Endothelial cell of umbilical vein (primary cell): Measurements from ENCODE around the gene HPSE2. TPM values are rescaled to one million over a fixed set of nuclear protein-coding genes. Genes with fewer than 3 reads are reported as not detected.

Source experiments
- BruUV-seq: library from RNA; stranded (reverse); fragments of 400-500 nt; replicated peaks from 2 replicates; lab custom pipeline; 2021; lab: Mats Ljungman, UMichigan
- CTCF ChIA-PET: fragments of 300-600, 350-600 bp; sonication (Branson Sonifier 250); formaldehyde crosslinking; loops from one replicate; lab custom pipeline; 2021; ENCODE audit warnings: antibody characterized with exemption, inconsistent platforms; lab: Charles Lee
- POLR2A ChIA-PET: fragments of 300-600, 350-600 bp; sonication (Branson Sonifier 250); formaldehyde crosslinking; loops from one replicate; lab custom pipeline; 2021; ENCODE audit warnings: antibody characterized with exemption, inconsistent platforms; lab: Charles Lee
- DNase-seq: peaks from one replicate; pipeline ENCODE4 v3.0.0-alpha.2; 2011; ENCODE audit warnings: low read depth, low spot score
- FAIRE-seq: peaks from 2 replicates; lab custom pipeline; 2011; peaks lifted over from hg19 to GRCh38; lab: Jason Lieb, UNC
- H2AFZ ChIP-seq: 2 replicates; pipeline ENCODE4 v1.6.0; 2012; ENCODE audit warnings: low read depth, low read length, control low read depth, inconsistent platforms
- H3K27ac ChIP-seq: 2 replicates; pipeline ENCODE4 v1.5.1; 2011; ENCODE audit warnings: low read depth, mild to moderate bottlenecking, control low read depth, low read length, moderate library complexity; ENCODE audit not compliant: insufficient read depth
- H3K27me3 ChIP-seq, 2 experiments: 2 replicates each; pipeline versions ENCODE4 v1.6.0 to v1.6.1; 2011; ENCODE audit warnings: low read length in 2 of 2, mixed read lengths in 1 of 2; ENCODE audit not compliant: control insufficient read depth in 2 of 2, insufficient read depth in 2 of 2
- H3K36me3 ChIP-seq, 2 experiments: 2 replicates in 1 of 2; 3 replicates in 1 of 2; pipeline ENCODE4 v1.5.1; 2011; ENCODE audit warnings: low read length in 2 of 2, mild to moderate bottlenecking in 1 of 2, moderate library complexity in 1 of 2; ENCODE audit not compliant: control insufficient read depth in 2 of 2, insufficient read depth in 2 of 2; ENCODE audit errors: extremely low read depth in 1 of 2
- H3K4me1 ChIP-seq: 3 replicates; pipeline ENCODE4 v1.5.1; 2011; ENCODE audit warnings: mild to moderate bottlenecking, low read length; ENCODE audit not compliant: control insufficient read depth, insufficient read depth; ENCODE audit errors: extremely low read depth
- H3K4me2 ChIP-seq: 2 replicates; pipeline ENCODE4 v1.6.1; 2011; ENCODE audit warnings: low read length, control low read depth, mixed read lengths; ENCODE audit not compliant: insufficient read depth
- H3K4me3 ChIP-seq, 3 experiments: fragments of 200-600 bp in 1 of 3; sonication (generic), shearing (Covaris generic) in 1 of 3; replicated peaks in 1 of 3; 2 replicates each; pipeline ENCODE4 v1.5.1; 2011 to 2016; ENCODE audit warnings: control low read depth in 3 of 3, low read length in 3 of 3, mild to moderate bottlenecking in 2 of 3, inconsistent platforms in 1 of 3, low read depth in 1 of 3, moderate library complexity in 1 of 3; ENCODE audit not compliant: insufficient read depth in 1 of 3
- H3K79me2 ChIP-seq: 2 replicates; pipeline ENCODE4 v1.6.0; 2012; ENCODE audit warnings: low read length, inconsistent platforms; ENCODE audit not compliant: control insufficient read depth, insufficient read depth
- H3K9ac ChIP-seq: replicated peaks from 2 replicates; pipeline ENCODE3; 2011; ENCODE audit warnings: low read length, control low read depth; ENCODE audit not compliant: insufficient read depth; ENCODE audit errors: extremely low read depth
- H3K9me1 ChIP-seq: replicated peaks from 3 replicates; pipeline ENCODE4 v1.6.0; 2011; ENCODE audit warnings: mild to moderate bottlenecking, low read length; ENCODE audit not compliant: control insufficient read depth, insufficient read depth; ENCODE audit errors: extremely low read depth
- H3K9me3 ChIP-seq: replicated peaks from 2 replicates; pipeline ENCODE4 v1.5.1; 2012; ENCODE audit warnings: low read length, inconsistent platforms; ENCODE audit not compliant: control insufficient read depth, insufficient read depth
- H4K20me1 ChIP-seq: replicated peaks from 2 replicates; pipeline ENCODE3; 2011; ENCODE audit warnings: mild to moderate bottlenecking, low read length; ENCODE audit not compliant: control insufficient read depth, insufficient read depth; ENCODE audit errors: extremely low read depth
- EZH2 ChIP-seq: IDR thresholded peaks from 2 replicates; pipeline ENCODE4 v1.6.1; 2012; ENCODE audit warnings: borderline replicate concordance, low read depth, mild to moderate bottlenecking, moderate library complexity, low read length, inconsistent platforms; ENCODE audit not compliant: severe bottlenecking
- FOS ChIP-seq: IDR thresholded peaks from 2 replicates; pipeline ENCODE4 v1.6.1; 2011; ENCODE audit warnings: mild to moderate bottlenecking, low read length, moderate library complexity, borderline replicate concordance; ENCODE audit not compliant: insufficient read depth
- GATA2 ChIP-seq: IDR thresholded peaks from 2 replicates; pipeline ENCODE4 v1.7.0; 2011; ENCODE audit warnings: low read depth, mild to moderate bottlenecking, moderate library complexity, mixed read lengths, low read length; ENCODE audit not compliant: insufficient read length, insufficient read depth
- JUN ChIP-seq: IDR thresholded peaks from 2 replicates; pipeline ENCODE4 v1.6.1; 2011; ENCODE audit warnings: borderline replicate concordance, low read depth; ENCODE audit not compliant: insufficient read length, insufficient read depth
- MYC ChIP-seq: IDR thresholded peaks from one replicate; pipeline ENCODE4 v1.6.1; 2011; ENCODE audit warnings: mild to moderate bottlenecking, low read depth, low read length
- POLR2A ChIP-seq: IDR thresholded peaks from 2 replicates; pipeline ENCODE4 v1.6.1; 2012; ENCODE audit warnings: low read depth, mild to moderate bottlenecking, control low read depth, low read length
- POLR2AphosphoS5 ChIP-seq: IDR thresholded peaks from 2 replicates; pipeline ENCODE4 v1.6.1; 2012; ENCODE audit warnings: low read depth, mild to moderate bottlenecking, control low read depth, low read length, moderate library complexity; ENCODE audit not compliant: insufficient read depth
- dilution Hi-C: fragments of 300-500 bp; cut with MboI; formaldehyde crosslinking; loops from one replicate; pipeline ENCODE4 v1.15.0; 2019; ENCODE audit warnings: low sequenced_read_pairs; ENCODE audit not compliant: extremely low pct_ligation_motif_present
- intact Hi-C: fragments of 100-400 bp; cut with micrococcal nuclease; formaldehyde crosslinking; loops from one replicate; pipeline ENCODE4 v1.10.0; 2022
- polyA plus RNA-seq, 4 experiments: library from polyadenylated mRNA; depleted of rRNA in 3 of 4; stranded (reverse) in 3 of 4; unstranded in 1 of 4; fragments of >200 nt; gene quantifications; 2 replicates each; pipeline versions ENCODE4 v1.2.1 to v1.2.3, GENCODE V29; 2011 to 2012; ENCODE audit warnings: missing spikeins in 1 of 4
- total RNA-seq: library from RNA; stranded (reverse); gene quantifications from 2 replicates; pipeline ENCODE4 v1.2.3, GENCODE V29; 2021
- TF ChIP-seq, protein P1 (sequence below), 2 donors: IDR thresholded peaks; 1 replicate in 1 of 2; 2 replicates in 1 of 2; pipeline ENCODE4 v1.5.1; 2011; ENCODE audit warnings: low read length in 2 of 2, mild to moderate bottlenecking in 2 of 2, moderate library complexity in 2 of 2, control low read depth in 1 of 2, inconsistent platforms in 1 of 2, low read depth in 1 of 2; ENCODE audit not compliant: insufficient read depth in 1 of 2; ENCODE audit errors: extremely low read depth in 1 of 2
- TF ChIP-seq, protein P2 (sequence below): IDR thresholded peaks from 2 replicates; pipeline ENCODE4 v1.6.1; 2011; ENCODE audit not compliant: insufficient read depth, insufficient read length

The HPSE2 gene
- total and polyA plus RNA-seq, 2 donors (not counting 3 experiments of a cell fraction or from before 2014, with no cell fraction given) = not detected

DNA sequence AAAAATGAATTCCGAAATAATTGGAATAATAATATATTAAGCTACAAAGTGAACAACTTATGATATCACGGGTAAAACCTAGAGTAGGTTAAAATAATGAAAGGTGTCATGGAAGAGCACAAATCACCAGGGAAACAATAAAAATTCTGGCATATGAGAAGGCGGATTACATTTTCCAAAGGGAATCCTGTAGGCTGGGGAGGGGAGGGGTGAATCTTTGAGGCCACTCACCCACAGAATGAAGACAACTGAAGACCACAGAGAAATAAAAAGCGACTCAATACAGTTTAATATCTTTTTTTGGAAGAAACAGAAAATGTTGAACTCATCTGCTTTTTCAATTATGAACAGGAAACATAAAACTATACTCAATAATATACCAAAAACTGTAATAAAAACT lies 659.6 kb downstream of the HPSE2 start:
- dilution Hi-C loops (no loop called here), intact Hi-C loops (no loop called here)
- Histone ChIP-seq H3K79me2 (no peaks in the 10 kb centered on the region), H3K27ac (no peak overlapping the region), H3K9me1 (no peaks in the 10 kb centered on the region), H4K20me1 (no peaks in the 10 kb centered on the region), H3K4me1 (no peaks in the 10 kb centered on the region), H3K4me3 (no peak overlapping the region), H3K9me3 (no peaks in the 10 kb centered on the region), H3K4me2 (no peak overlapping the region), H3K36me3 (no peaks in the 10 kb centered on the region), H3K27me3 (peaks cover 0 to 6% of the 10 kb centered on the region in 2 experiments), H2AFZ (no peak overlapping the region), H3K9ac (no peak overlapping the region)
- CTCF ChIA-PET = interaction anchor here (0.7 to 1.6 kb wide), 2 partner anchors 8 to 21 kb away, joined by 3 to 4 read pairs; no protein-coding TSS in a partner anchor
- FAIRE-seq (no peak), DNase-seq (no peak)
- POLR2A ChIA-PET = no interaction called here
- TF ChIP-seq EZH2 (no peak), JUN (no peak), GATA2 (no peak), POLR2AphosphoS5 (no peak), POLR2A (no peak), MYC (no peak), FOS (no peak)
- TF ChIP-seq, protein P1, sequence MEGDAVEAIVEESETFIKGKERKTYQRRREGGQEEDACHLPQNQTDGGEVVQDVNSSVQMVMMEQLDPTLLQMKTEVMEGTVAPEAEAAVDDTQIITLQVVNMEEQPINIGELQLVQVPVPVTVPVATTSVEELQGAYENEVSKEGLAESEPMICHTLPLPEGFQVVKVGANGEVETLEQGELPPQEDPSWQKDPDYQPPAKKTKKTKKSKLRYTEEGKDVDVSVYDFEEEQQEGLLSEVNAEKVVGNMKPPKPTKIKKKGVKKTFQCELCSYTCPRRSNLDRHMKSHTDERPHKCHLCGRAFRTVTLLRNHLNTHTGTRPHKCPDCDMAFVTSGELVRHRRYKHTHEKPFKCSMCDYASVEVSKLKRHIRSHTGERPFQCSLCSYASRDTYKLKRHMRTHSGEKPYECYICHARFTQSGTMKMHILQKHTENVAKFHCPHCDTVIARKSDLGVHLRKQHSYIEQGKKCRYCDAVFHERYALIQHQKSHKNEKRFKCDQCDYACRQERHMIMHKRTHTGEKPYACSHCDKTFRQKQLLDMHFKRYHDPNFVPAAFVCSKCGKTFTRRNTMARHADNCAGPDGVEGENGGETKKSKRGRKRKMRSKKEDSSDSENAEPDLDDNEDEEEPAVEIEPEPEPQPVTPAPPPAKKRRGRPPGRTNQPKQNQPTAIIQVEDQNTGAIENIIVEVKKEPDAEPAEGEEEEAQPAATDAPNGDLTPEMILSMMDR (IDR thresholded peaks at IDR 0.05; ENCODE audit: extremely low read depth in 1 of 2, insufficient read depth in 1 of 2, low read depth in 1 of 2, low read length in 2 of 2) = no peak
- TF ChIP-seq, protein P2, sequence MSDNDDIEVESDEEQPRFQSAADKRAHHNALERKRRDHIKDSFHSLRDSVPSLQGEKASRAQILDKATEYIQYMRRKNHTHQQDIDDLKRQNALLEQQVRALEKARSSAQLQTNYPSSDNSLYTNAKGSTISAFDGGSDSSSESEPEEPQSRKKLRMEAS = no peak
- no TSS peak for BruUV-seq
